Epidermal melanocyte (primary cell): Measurements from ENCODE around the gene SPDEF.

ENCODE experiments used
- DNase-seq: peaks from one replicate; pipeline ENCODE4 v3.0.0; 2011; ENCODE audit warnings: low spot score; ENCODE audit not compliant: insufficient read length

The SPDEF gene

DNA sequence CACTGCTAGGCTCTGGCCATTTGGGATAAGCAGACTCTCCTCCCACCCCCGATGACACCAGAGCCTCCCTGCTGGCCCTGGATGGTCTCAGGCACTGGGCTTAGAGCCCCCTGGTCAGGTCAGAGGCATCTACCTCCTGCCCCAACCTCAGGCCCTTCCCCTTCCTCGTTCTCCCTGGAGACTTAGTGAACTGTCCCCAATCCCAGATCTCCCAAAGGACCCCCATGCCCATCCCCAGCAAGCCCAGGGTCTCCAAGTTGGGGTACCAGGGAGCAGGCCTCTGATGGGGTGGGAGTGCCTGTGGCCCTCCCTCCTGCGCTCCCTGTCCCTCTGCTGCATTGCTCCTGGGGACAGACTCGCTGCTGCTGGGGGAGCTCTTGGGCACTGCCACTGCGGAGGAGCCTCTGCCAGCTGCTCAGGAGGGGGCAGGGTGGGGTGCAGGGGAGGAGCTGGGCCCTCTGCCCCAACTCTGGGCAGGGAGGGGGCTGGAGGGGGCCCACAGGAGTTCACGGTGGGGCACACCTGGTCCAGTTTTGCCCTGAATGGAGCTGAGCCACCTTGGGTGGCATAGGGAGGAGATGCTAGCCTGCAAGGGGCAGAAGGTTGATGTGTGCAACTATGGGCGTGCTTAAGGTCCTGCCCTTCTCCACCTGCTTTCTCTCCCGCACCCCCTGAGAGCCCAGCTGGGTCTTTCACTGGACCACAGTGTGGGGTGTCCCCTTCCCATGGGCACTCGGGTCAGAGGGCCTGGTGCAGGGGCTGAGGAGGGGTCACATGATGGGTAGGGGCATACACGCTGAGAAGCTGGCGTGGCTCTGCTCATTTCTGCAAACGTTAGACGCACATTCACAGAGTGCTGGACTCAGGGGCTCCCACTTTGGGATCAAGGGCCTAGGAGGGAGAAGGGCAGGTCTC lies 40.4 kb downstream of the SPDEF start:
- DNase-seq, result no peak

GRCh38 chr6:34514593-34515472 lies 41.3 kb downstream of the SPDEF start:
- DNase-seq, result no peak

- DNase-seq, result no peak
Observed at GRCh38 chr6:34514112-34514511, 42.0 kb downstream of the SPDEF start.

- no peak for DNase-seq
Observed at GRCh38 chr6:34513646-34514045, 42.5 kb downstream of the SPDEF start.

- no peak for DNase-seq
Observed at GRCh38 chr6:34512738-34513115, 43.4 kb downstream of the SPDEF start.

- DNase-seq, result no peak
Observed at GRCh38 chr6:34511915-34512737, 44.0 kb downstream of the SPDEF start.

DNA sequence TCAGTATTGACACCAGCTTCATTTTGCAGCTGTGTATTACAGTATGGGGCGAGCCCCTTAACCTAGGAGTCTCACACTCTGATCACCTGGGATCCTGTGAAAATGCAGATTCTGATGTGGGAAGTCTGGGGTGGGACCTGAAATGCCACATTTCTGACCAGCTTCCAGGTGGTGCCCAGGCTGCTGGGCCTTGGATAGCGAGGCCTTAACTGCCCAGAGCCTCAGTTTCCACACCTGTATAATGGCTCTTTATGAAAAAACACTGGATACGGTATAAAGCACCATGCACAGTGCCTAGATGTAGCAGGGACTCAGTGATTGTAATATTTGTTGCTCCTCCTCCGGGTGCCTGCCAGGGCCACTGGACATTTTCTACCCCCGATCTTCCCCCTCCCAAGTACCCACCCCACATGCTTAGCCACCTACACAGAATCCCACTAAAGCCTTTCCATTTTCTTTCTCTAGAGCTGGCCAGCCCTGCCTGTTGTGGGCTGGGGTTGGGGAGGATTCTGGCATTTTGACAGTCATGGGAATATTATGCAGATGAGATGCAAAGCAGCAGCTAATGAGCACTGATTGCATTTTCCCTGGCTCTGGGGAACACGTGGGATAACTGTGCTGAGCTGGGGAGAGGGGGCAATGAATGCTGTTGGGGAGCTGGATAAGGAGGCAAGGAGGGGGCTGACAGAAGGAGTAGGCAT lies 44.8 kb downstream of the SPDEF start:
- no peak for DNase-seq

GRCh38 chr6:34510299-34510698 lies 45.8 kb downstream of the SPDEF start:
- no peak for DNase-seq

- no peak for DNase-seq
Observed at GRCh38 chr6:34509782-34510181, 46.3 kb downstream of the SPDEF start.

DNA sequence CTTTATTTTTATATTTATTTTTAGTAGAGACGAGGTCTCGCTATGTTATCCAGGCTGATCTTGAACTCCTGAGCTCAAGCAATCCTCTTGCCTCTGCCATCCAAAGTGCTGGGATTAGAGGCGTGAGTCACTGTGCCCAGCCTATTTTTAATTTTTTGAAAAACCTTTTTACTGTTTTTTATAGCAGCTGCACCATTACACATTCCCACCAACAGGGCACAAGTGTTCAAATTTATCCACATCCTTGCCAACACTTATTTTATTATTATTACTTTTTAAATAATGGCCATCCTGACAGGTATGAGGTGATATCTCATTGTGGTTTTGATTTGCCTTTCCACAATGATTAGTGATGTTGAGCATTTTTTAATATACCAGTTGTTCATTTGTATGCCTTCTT lies 47.7 kb downstream of the SPDEF start:
- DNase-seq, result no peak

DNA sequence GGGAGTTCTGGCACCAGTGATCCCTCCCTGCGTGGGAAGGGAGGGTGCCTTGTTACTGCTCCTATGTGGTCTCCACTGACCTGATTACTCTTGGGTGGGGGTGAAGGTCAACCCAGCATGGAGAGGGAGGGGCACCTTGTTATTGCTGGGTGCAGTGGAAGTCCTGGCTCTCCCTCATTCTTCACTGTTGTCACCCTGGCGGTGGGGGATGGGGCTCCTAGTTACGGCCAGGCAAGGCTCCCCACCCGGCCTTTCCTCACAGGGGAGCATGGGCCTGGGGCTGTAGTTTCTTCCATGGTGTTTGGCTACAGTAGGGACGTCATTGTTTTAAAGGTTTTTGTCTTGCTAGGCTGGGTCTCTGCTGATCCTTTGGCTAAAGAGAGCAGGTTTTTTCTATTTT lies 49.4 kb downstream of the SPDEF start:
- DNase-seq, result no peak

DNA sequence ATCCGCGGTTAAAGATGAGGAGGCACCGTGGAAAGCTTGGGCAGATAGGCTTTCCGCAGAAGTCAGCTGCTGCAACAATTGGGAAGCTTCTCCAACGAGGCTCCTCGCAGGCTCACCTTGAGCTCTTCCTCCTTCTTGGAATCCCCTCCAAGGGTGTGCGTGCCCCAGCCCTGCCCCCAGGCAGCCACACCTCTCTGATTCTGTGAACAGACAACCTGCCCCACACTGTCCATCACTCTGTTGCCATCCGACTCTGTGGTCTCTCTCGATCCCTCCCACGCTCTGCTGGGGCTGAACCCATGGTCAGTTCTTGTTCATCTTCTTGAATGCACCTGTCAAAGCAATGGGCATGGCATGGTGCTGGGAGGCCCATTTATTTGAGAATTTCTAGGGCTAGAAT lies 58.7 kb downstream of the SPDEF start:
- DNase-seq, result no peak

- no peak for DNase-seq
Observed at GRCh38 chr6:34496103-34496685, 59.9 kb downstream of the SPDEF start.

DNA sequence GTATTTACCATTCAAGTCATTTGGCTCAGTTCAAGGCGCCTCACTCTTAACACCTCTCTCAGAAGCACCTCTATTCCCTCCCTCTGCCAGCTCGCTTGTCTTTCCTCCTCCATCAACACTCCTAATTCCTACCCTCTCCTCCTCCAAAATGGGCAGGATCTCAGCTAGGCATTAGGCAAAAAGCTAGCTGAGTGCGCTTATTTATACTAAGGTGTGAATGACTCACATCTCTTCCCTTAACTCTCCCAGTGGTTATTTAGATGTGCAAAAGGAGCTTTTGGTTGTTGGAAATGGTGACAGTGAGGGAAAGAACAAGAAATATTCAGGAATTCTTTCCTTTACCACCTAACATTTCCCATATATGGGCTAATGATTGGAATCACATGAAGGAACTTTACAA lies 61.2 kb downstream of the SPDEF start:
- DNase-seq, result no peak

DNA sequence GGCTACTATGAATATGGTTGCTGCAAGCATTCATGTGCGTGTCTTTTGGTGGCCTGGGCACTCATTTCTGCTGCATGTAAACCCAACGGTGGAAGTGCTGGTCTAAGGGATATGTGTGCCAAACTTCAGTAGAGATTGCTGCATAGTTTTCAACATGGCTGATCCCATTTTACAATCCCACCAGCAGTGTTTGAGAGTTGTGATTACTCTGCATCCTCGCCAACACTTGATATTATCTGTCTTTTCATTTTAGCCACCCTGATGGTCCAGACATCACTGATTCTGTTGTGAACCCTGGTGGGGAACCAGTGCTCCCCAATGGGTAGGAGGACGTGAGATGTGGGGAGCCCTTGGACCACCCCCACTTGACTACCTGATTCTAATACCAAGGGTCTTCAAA lies 62.8 kb downstream of the SPDEF start:
- DNase-seq, result no peak

DNA sequence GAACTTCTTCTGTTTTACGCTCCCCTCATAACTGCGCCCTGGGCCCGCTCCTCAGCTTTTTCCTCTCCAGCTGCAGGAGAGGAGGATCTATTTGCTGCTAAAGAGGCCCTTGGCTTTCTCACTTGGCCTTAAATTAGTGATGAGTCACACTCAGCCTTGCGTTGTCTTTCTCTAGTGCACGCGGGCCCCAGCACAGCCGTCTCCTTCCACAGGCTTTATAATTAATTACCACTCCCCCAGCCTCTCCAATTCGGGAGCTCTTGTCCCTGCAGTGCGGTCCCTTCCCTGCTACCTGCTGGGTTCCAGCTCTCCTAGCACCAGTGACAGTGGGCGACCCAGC lies 65.1 kb downstream of the SPDEF start:
- DNase-seq, result no peak

DNA sequence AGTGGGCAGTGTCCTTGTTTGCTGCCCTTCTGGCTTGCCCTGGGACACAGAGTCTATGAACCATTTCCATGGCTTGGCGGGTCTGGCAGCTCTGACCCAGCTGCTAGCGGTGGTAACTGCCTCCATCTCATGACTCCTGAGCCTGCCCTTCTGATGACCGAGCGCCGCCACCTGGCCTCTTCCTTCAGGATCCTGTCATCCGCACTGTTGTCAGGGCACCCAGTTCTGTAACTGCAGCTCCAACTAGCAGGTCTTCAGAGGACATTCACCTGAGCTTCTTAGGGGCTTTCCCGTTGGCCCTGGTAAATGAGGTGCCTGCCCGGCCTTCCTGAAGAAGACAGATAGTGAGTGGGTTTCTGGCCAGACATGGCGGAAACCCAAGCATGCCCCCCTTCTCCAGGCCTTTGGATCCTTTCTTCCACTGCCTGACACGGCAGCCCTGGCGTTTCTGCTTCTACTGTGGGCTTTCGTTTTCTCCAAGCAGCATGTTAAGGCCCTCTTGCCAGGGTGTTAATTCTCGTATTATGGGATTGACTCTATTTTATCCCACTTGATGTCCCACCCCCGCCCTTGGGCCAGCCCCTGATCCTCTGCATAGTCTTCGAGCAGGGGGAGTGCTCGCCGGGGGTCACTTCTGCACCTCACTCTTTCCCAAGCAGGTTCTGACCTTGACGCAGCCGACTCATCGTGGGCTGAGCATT lies 65.6 kb downstream of the SPDEF start:
- DNase-seq, result no peak

DNA sequence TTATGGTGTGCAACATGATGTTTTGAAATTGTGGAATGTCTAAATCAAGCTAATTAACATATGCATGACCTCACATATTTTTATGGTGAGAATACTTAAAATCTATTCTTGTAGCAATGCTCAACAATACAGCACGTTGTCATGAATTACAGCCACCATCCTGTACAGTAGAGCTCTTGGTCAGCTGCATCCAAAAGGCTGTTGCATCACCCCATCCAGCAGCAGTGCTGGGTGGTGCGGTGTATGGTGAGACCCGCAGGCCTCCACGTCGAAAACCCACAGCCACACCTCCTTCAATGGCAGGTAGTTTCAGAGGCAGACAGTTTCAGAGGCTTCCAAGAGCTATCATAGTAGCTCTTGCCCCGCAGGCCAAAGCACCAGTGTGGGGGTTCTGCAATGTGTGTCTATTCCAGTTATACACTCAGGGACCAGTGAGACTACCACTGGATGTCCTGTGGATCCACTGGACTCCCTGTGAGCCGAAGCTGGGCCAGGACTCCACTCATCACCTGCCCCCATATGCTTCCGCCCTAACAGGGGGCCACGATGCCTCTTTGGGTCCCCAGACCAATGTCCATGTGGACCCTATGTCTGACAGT lies 66.8 kb downstream of the SPDEF start:
- no peak for DNase-seq
